ENCODE measurements around the gene TMPRSS12. TPM values are rescaled to one million over a fixed set of nuclear protein-coding genes. Genes with fewer than 3 reads are reported as not detected.

Gene TMPRSS12
- total and polyA plus RNA-seq, 12 donors = not detected

DNA sequence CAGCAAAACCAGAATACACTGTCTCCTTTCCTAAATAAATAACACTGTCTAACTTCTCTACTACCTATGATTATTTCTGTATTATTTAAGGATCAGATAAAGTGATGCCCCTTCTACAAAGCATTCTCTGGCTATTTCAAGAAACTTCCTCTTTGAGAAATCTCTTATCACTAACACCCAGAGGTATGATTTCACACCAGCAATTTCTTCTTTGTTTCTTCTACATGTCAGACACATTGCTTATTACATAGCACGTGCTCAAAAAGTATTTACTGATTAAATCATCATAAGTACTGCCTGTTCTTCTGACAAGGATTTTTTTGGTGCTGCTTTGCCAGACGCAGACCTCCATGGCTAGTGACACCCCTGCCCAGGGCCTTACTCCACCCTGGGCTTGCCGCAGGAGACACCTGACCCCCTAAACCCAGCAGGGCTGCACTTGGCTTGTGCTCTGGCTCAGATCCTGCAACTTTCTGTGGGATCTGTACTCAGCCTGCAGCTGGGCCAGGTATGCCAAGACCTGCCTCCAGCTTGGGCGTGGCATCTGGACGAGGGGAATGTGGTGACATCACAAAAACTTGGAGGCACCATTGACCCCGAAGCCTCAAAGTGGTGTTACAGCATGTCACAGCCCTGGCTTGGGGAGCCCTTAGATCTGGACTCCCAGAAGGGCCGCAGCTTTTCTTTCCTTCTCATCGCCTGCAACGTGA is 94.2 kb downstream of the TMPRSS12 start:
- Histone ChIP-seq H3K36me3 (peaks cover 0 to 13% (median 0%) of the 10 kb centered on the region in 9 donors), H3K27me3 (no peaks in the 10 kb centered on the region), H3K4me3 (no peak overlapping the region), H3K4me1 (peaks cover 6 to 39% (median 30%) of the 10 kb centered on the region in 9 donors), H3K9me3 (peaks cover 0 to 8% (median 0%) of the 10 kb centered on the region in 11 donors), H3K27ac (peak overlapping the region in 1 of 10 donors; percentile 6)
- intact Hi-C loops (cut with DNase I) = loop anchor here in 1 of 10 donors (5.0 kb wide), 1 partner anchor 175 kb away; the partner anchor contains the start of gene ATF1
- 89 to 94% methylated on average over 9 of the region's 9 CpGs for WGBS, 2 donors
- no peak for DNase-seq
- TF ChIP-seq, protein P1, sequence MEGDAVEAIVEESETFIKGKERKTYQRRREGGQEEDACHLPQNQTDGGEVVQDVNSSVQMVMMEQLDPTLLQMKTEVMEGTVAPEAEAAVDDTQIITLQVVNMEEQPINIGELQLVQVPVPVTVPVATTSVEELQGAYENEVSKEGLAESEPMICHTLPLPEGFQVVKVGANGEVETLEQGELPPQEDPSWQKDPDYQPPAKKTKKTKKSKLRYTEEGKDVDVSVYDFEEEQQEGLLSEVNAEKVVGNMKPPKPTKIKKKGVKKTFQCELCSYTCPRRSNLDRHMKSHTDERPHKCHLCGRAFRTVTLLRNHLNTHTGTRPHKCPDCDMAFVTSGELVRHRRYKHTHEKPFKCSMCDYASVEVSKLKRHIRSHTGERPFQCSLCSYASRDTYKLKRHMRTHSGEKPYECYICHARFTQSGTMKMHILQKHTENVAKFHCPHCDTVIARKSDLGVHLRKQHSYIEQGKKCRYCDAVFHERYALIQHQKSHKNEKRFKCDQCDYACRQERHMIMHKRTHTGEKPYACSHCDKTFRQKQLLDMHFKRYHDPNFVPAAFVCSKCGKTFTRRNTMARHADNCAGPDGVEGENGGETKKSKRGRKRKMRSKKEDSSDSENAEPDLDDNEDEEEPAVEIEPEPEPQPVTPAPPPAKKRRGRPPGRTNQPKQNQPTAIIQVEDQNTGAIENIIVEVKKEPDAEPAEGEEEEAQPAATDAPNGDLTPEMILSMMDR (IDR thresholded peaks at IDR 0.05) = no peak
- ATAC-seq = no peak

Other genes with a start within 250 kb of the TMPRSS12 start
- 10 to 100 TPM; 19.6 to 31.9 (median 24.3) TPM for gene ATF1, start 78.8 kb upstream of the TMPRSS12 start, total RNA-seq
- gene ATF1, start 78.8 kb upstream of the TMPRSS12 start, polyA plus RNA-seq = 1 to 10 TPM; 4.2 to 7.8 TPM
- not detected for gene HIGD1C, start 109.6 kb downstream of the TMPRSS12 start, total RNA-seq
- not detected for gene HIGD1C, start 109.6 kb downstream of the TMPRSS12 start, polyA plus RNA-seq
- gene SLC11A2, start 183.5 kb downstream of the TMPRSS12 start, total RNA-seq = 10 to 100 TPM; 17.3 to 31.3 (median 22.8) TPM
- 10 to 100 TPM; 10.7 to 12.0 TPM for gene SLC11A2, start 183.5 kb downstream of the TMPRSS12 start, polyA plus RNA-seq
- 10 to 100 TPM; 17.3 to 27.3 (median 22.3) TPM for gene LETMD1, start 205.4 kb downstream of the TMPRSS12 start, total RNA-seq
- 10 to 100 TPM; 22.7 to 25.8 TPM for gene LETMD1, start 205.4 kb downstream of the TMPRSS12 start, polyA plus RNA-seq
- 10 to 100 TPM; 13.7 to 25.3 (median 16.1) TPM for gene CSRNP2, start 240.7 kb downstream of the TMPRSS12 start, total RNA-seq
- gene CSRNP2, start 240.7 kb downstream of the TMPRSS12 start, polyA plus RNA-seq = 10 to 100 TPM in 1 of 2 donors, 1 to 10 TPM in 1; 7.7 to 12.9 TPM

Data from heart right ventricle (tissue), 16 donors.